VCaP (cell line): ENCODE measurements around the gene TRMT1.
A peak's percentile ranks its signal among the peaks of the same experiment; 100 is the strongest.

Source experiments
- H3K27ac ChIP-seq: fragments of 450-650 bp; 2 replicates; pipeline ENCODE4 v1.5.1; 2017
- CTCF ChIP-seq: fragments of 450-650 bp; conservative IDR thresholded peaks from 2 replicates; pipeline ENCODE4 v1.5.1; 2017; ENCODE audit warnings: mild to moderate bottlenecking, moderate library complexity

The TRMT1 gene

DNA sequence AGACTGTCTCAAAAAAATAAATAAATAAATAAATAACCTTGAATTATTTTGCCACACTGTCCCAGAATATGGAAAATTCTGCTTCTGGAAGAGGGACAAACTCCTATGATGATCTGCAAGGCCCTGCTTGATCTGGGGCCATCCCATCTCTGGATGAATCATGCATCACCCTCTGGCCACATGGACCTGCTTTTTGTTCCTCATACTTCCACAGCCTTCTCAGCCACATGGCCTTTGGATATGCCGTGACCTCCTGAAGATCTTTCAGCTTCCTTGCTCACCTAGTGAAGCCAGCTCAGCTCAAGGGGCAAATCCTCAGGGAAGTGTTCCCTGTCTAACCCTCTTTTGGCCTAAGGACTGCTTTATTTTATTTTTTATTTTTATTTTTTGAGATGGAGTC lies 44.0 kb upstream of the TRMT1 start:
- no peak overlapping the region for H3K27ac ChIP-seq
- TF ChIP-seq CTCF, result no peak

DNA sequence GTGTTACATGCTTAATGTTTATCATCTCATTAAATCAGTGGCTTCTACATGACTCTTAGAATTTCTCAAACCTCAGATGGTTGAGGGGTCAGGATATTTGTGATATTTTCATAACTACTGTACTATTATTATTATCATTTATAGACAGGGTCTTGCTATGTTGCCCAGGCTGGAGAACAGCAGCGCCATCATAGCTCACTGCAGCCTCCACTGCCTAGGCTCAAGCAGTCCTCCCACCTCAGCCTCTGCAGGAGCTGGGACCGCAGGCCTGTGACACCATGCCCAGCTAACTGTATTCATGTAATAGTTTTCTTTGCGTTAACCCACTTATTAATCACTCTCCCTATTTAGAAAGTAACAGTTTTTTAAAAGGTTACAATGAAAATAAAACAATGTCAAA lies 43.2 kb upstream of the TRMT1 start:
- no peak for TF ChIP-seq CTCF
- no peak overlapping the region for H3K27ac ChIP-seq

DNA sequence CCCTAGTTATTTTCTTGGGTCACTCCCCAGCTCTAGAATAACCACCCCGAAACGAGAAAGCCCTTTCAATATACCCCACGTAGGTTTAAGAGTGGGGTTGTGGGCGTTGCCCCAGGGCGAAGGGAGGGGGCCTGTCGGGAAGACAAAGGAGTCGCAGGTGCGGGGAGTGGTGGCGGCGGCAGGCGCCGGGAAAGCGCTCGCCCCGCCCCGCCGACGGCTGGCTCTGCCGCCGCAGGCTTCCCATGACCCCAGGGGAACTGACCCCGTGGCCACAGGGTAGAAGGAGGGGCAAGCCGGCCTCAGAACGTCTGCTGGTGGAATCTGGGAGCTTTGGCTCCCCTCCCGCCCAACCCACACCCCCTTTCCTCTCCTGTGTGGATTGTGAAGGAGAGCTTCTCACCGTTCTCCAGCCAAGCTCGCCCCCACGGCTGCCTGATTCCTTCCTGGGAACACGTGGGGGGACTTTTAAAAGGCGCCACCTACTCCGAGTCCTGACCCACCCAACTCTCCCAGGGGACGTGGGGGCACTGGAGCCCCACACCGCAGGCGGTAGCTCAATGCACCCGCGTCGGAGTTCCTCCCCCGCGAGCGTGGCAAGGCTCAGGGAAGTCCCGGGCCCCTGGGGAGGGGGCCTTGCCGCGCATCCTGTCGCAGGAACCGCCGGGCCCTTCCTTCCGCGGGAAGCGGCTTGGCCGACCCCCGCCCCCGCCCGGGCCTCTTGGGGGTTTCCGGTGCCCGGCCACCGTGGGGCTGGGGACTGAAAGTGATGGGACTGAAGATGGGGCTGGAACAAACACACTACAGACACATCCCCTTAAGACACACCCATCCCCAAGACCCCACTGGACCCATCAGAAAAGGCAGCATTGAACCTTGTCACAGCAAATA lies 39.2 kb upstream of the TRMT1 start:
- TF ChIP-seq CTCF, result no peak
- H3K27ac ChIP-seq, result peak overlapping the region; percentile 95

DNA sequence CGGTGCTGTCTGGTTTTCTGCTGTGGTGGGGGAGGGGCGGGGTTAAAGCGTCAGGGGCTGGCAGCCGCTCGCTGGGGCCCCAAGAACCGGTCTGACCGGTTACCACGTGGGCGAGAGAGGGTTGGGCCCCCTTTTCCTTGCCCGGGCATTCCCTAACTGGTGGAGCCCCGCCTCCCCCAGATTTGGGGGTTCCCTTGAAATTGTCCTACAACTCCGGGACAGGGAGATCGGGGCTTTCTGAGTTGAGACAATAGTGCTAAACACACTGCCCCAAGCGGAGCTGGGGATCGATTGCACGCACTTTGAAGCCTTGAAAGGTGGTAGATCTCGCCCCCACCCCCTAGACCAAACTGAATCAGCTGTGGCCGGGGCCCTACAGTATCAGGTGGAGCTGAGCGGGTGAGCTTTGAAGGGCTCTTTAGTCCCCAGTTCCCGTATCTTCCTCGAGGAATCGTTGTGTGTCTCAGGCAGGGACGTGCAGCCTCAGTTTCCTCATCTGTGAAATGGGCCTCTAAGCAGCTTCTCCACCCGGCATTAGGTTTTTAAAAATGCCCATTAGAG lies 38.5 kb upstream of the TRMT1 start:
- peak; percentile 15; the same call in 1 of the 2 replicates for TF ChIP-seq CTCF
- peak overlapping the region; percentile 95 for H3K27ac ChIP-seq

DNA sequence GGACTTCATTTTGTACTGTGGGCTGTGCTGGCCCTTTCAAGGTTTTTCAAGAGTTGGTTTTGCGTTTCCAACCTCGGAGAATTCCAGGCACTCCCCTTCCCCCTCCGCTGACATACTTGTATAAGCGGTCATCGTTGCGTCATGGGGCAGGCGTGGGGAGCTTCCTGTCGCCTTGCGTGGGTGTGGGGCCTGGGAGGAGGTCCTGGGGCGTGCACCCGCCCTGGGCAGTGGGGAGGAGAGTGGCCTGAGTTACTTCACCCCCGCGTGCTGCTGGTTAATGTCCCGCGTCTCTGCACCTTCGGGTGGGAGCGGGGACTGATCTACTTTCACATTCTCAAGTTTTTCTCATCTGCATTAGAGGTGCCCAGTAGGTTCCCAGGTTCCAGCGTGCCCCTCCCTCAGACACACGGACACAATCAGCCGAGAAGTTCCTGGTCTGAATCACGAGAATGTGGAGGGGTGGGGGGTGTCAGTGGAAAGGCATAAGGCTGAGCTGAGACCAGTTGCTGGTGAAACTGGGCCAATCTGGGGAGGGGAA lies 37.8 kb upstream of the TRMT1 start:
- H3K27ac ChIP-seq, result peak overlapping the region; percentile 95
- TF ChIP-seq CTCF, result no peak

DNA sequence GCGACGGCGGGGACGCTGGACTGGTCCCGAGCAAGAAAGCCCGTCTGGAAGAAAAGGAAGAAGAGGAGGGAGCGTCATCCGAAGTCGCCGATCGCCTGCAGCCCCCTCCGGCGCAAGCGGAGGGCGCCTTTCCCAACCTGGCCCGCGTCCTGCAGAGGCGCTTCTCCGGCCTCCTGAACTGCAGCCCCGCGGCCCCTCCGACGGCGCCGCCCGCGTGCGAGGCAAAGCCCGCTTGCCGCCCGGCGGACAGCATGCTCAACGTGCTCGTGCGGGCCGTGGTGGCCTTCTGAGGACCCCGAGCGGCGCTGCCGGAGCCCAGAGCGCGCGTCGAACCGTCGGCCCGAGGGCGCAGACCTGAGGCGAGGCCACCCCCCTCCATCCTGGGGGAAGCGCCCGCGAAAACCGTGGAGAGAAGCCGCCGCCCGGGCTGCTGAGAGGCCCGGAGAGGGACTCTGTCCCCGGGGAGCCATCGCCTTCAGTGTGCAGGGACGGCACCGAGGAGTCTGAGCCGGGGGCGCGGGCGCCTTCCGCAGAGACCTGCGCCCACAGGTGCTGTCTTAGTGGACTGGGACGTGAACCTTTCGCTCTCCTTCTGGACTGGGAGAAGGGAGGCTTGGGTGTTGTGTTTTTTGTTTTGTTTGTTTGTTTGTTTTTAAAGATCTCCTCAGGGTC lies 37.2 kb upstream of the TRMT1 start:
- TF ChIP-seq CTCF, result peak; percentile 40; the same call in 1 of the 2 replicates
- peak overlapping the region; percentile 95 for H3K27ac ChIP-seq

DNA sequence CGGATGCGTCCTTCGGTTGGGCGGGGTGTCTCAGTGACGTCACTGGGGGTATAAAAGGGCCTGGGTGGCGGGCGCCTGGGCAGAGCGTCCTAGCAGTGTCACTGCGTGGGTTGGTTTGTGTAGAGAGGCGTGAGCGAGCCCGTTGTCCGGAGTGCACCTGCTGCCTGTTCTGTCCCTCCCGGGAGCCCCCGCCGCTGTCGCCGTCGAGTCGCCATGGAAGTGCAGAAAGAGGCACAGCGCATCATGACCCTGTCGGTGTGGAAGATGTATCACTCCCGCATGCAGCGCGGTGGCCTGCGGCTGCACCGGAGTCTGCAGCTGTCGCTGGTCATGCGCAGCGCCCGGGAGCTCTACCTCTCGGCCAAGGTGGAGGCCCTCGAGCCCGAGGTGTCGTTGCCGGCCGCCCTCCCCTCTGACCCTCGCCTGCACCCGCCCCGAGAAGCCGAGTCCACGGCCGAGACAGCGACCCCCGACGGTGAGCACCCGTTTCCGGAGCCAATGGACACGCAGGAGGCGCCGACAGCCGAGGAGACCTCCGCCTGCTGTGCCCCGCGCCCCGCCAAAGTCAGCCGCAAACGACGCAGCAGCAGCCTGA lies 36.5 kb upstream of the TRMT1 start:
- TF ChIP-seq CTCF, result no peak; the same call in 1 of the 2 replicates
- H3K27ac ChIP-seq, result peak overlapping the region; percentile 95
